ENCODE results near the gene TMEM184B.

DNA sequence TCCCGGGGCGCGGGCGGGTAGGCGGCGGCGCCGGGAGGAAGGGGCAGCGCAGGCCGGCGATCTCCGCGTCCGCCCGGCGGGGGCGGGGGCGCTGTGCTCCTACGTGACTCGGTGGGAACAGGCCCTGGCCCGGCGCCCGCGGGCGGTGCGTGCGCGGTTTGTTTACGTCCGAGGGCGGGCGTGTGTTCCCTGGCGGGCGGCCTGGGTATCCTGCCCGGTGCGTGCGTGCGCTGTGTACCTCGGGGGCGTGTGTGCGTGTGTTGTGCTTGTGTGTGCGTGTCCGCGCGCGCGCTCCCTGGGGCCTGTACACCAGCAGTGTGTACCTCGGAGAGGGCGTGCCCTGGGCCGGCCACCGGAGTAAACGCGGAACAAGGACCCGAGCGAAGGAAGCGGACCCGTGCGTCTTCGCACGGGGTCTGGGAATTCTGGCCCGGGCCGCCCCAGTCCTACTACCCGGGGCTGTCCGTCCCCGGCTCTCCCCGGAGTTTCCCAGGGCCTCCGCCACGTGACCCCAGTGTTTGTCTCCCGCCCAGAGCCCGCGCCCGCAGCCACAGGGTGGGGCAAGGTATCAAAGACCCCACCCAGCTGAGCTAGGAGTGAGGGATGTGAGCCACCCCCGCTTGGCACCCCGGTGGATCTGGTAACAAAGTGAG lies 70.2 kb downstream of the TMEM184B start:
- TF ChIP-seq, protein P1, sequence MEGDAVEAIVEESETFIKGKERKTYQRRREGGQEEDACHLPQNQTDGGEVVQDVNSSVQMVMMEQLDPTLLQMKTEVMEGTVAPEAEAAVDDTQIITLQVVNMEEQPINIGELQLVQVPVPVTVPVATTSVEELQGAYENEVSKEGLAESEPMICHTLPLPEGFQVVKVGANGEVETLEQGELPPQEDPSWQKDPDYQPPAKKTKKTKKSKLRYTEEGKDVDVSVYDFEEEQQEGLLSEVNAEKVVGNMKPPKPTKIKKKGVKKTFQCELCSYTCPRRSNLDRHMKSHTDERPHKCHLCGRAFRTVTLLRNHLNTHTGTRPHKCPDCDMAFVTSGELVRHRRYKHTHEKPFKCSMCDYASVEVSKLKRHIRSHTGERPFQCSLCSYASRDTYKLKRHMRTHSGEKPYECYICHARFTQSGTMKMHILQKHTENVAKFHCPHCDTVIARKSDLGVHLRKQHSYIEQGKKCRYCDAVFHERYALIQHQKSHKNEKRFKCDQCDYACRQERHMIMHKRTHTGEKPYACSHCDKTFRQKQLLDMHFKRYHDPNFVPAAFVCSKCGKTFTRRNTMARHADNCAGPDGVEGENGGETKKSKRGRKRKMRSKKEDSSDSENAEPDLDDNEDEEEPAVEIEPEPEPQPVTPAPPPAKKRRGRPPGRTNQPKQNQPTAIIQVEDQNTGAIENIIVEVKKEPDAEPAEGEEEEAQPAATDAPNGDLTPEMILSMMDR (IDR thresholded peaks at IDR 0.05), result no peak
- no peak for TF ChIP-seq POLR2A (IDR thresholded peaks at IDR 0.05)
